HG03575 (cell line): Measurements from ENCODE around the gene RNF148.
"Not testable (repeated sequence)": the region's sequence is repeated elsewhere in the genome, so short reads cannot be mapped to it uniquely, and the experiment has no call there.

Source experiments
- ATAC-seq: cut with Tn5 transposase; IDR thresholded peaks from one replicate; pipeline ENCODE4 v1.9.1; 2021; ENCODE audit not compliant: unreplicated experiment, insufficient number of reproducible peaks, low FRiP score; ENCODE audit errors: extremely low read depth

The RNF148 gene

GRCh38 chr7:122692769-122693309 is 9.9 kb downstream of the RNF148 start:
- no peak for ATAC-seq

- ATAC-seq = no peak
Observed at GRCh38 chr7:122691569-122692235, 11.0 kb downstream of the RNF148 start.

GRCh38 chr7:122689346-122690109 is 13.2 kb downstream of the RNF148 start:
- no peak for ATAC-seq

GRCh38 chr7:122688400-122688998 is 14.2 kb downstream of the RNF148 start:
- no peak for ATAC-seq

GRCh38 chr7:122686360-122686878 is 16.3 kb downstream of the RNF148 start:
- ATAC-seq = no peak

- ATAC-seq = no peak
Observed at GRCh38 chr7:122684504-122684903, 18.2 kb downstream of the RNF148 start.

GRCh38 chr7:122682815-122683550 is 19.7 kb downstream of the RNF148 start:
- no peak for ATAC-seq

GRCh38 chr7:122681186-122681585 is 21.5 kb downstream of the RNF148 start:
- not testable (repeated sequence) for ATAC-seq

- ATAC-seq = no peak
Observed at GRCh38 chr7:122679813-122680212, 22.9 kb downstream of the RNF148 start.

GRCh38 chr7:122679269-122679709 is 23.4 kb downstream of the RNF148 start:
- ATAC-seq = not testable (repeated sequence)

- no peak for ATAC-seq
Observed at GRCh38 chr7:122677149-122677548, 25.6 kb downstream of the RNF148 start.

- ATAC-seq = no peak
Observed at GRCh38 chr7:122676466-122676865, 26.3 kb downstream of the RNF148 start.

- ATAC-seq = no peak
Observed at GRCh38 chr7:122675621-122676020, 27.1 kb downstream of the RNF148 start.

GRCh38 chr7:122675011-122675410 is 27.7 kb downstream of the RNF148 start:
- no peak for ATAC-seq

- no peak for ATAC-seq
Observed at GRCh38 chr7:122674502-122674901, 28.2 kb downstream of the RNF148 start.

- no peak for ATAC-seq
Observed at GRCh38 chr7:122673951-122674350, 28.8 kb downstream of the RNF148 start.

GRCh38 chr7:122672536-122672935 is 30.2 kb downstream of the RNF148 start:
- ATAC-seq = no peak

GRCh38 chr7:122663733-122664132 is 39.0 kb downstream of the RNF148 start:
- no peak for ATAC-seq

GRCh38 chr7:122658856-122659255 is 43.9 kb downstream of the RNF148 start:
- ATAC-seq = no peak
